Activated CD4-positive, CD25-positive, alpha-beta regulatory T cell treated with anti-CD3 and anti-CD28 coated beads, Interleukin-2, amount 50 U/mL, for 24 hours (primary cell): ENCODE data around the gene ABCG4.

ENCODE experiments used
- ATAC-seq, 2 donors: fragments of 150-1000 bp; cut with Tn5 transposase; one replicate each; pipeline ENCODE4 v1.10.0; 2021; ENCODE audit warnings: mild to moderate bottlenecking in 1 of 2, moderate library complexity in 1 of 2

The ABCG4 gene

GRCh38 chr11:119209186-119209585, 60.3 kb downstream of the ABCG4 start:
- ATAC-seq = no peak

GRCh38 chr11:119210050-119210449, 61.2 kb downstream of the ABCG4 start:
- no peak for ATAC-seq
